Left kidney (tissue), 2 donors: ENCODE measurements around the gene INPP5F. TPM values are rescaled to one million over a fixed set of nuclear protein-coding genes. Genes with fewer than 3 reads are reported as not detected.
"Not testable (repeated sequence)": the region's sequence is repeated elsewhere in the genome, so short reads cannot be mapped to it uniquely, and the experiment has no call there.

Experiments
- DNase-seq: peaks from one replicate; pipeline ENCODE4 v3.0.0-alpha.2; 2013
- polyA plus RNA-seq: library from polyadenylated mRNA; unstranded; fragments of 120-200 nt; gene quantifications from one replicate; pipeline ENCODE4 v1.2.1, GENCODE V29; 2013; ENCODE audit not compliant: insufficient read length

The INPP5F gene
- polyA plus RNA-seq, 1 donor = 72.9 TPM

DNA sequence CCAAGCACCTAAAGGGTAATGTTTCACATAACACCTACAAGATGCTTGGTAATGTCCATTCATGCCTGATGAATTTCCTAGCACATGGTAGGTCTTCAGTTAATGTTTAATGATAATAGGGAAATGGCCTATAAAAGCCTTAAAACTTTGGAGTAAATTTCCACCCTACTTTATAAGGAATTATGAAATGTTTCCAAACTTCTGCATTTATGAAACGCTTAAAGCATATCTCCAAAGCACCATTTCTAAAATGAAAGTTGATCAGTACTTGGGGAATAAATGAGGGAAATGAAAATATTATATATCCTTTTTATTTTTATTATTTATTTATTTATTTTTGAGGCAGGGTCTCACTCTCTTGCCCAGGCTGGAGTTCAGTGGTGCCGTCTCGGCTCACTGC lies 51.8 kb downstream of the INPP5F start:
- DNase-seq = no peak

DNA sequence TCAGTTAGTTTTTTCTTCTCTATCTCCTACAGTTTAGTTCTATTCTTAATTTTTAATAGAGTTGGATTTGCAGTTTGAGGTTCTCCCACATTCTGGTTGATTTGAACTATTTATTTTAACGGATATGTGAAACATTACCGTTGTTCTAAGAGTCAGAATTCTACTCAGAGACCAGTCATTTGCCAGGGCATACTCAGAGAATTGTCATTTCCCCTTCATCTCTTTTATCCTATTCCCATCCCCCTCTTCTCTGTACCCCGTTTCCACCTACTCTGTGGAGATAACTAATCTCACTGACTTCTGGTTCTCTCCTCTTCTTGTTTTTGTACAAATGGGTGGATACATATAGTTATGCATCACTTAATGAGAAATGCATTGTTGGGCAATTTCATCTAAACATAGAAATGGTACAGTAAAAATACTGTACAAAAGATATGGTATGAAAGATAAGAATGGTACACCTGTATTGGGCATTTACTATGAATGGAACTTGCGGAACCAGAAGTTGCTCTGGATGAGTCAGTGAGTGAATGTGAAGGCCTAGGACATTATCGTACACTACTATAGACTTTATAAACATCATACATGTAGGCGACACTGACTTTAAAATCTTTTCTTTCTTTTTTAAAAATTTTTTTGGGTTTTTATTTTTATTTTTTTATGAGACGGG lies 53.1 kb downstream of the INPP5F start:
- DNase-seq = no peak

DNA sequence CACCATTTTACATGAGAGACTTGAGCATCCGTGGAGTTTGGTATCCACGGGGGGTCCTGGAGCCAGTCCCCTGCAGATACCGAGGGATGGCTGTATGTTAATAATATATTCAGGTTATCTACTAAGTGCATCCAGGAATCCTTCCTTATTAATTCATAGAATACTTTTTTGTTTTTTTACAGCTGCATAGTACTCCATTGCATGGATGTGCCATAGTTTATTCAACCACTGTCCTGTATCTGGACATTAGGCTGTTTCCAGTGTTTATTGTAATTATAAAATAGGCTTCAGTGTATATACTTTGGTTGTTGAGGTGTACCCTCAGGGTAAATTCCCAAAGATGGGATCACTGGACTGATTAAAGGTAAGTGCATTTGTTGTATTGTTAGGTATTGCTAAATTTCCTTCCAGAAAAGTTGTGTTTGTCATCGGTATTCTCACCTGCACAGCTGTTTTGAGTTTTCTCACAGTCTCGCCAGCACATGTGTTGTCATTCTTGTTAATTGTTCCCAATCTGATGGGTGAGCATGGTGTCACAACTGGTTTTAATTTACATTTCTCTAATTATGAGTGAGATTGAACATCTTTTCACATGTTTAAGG lies 55.1 kb downstream of the INPP5F start:
- no peak for DNase-seq

DNA sequence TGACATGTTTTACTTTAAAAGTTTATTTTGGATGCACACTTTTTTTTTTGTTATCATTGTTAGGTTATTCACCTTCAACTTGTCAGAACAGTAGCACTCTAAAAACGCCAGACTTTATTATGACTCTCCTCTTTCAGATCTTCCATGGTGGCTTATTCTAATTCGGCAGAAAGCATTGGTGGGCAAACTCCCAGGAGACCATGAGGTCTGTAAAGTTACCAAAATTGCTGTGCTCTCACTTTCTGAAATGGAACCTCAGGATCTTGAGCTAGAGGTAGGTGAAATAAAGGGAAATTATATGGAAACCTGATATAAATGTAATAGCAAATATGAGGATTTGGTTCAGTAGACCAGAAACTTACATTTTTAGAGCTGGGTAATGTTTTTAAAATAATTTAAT lies 55.6 kb downstream of the INPP5F start:
- DNase-seq = no peak

DNA sequence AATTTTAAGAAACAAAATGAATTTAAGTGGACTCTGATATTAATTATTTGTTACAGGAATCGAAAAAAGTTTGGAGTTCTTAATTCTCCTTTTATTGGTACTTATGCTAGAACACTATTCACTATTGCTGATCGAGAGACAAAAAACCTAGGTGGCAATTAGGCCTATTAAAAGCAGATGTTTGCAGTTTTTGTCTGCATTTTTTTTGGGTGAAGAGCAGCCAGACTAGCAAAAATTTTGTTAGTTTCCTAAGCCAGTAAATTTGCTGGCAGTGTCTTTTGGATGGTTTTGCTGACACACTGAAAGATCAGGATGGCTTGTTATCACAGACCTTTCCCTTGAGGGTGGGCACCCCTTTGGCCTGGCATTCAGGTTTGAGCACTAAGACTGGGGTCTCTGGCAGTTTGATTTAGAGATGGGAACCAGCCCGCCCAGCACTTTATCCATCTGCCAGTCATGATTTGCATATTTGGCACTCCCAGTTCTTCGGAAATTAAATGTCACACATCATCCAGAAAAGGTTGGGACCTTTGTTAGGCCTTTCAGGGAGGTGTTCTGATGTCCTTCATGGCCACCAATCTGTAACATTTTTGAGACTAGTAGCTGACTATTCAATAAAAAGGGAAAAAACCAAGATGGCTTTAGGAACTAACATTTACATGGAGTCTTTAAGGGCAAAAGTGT lies 57.3 kb downstream of the INPP5F start:
- DNase-seq = no peak

DNA sequence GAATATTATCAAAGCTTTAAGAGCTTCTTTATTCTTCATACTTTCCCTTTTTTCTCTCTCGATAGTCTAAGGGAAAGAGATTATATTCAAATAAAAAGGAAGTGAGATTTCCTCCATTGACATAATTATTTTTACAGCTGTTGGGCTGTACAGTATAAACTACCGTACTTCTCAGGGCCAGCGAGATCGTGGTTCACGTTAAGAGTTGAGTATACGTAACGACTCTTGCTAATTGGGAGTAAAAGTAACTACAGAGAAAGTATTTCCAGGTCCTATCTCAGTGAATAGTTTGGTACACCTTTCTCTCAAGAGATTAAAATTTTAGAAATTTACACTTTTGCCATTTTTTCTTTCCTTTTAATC lies 57.8 kb downstream of the INPP5F start:
- DNase-seq = no peak

DNA sequence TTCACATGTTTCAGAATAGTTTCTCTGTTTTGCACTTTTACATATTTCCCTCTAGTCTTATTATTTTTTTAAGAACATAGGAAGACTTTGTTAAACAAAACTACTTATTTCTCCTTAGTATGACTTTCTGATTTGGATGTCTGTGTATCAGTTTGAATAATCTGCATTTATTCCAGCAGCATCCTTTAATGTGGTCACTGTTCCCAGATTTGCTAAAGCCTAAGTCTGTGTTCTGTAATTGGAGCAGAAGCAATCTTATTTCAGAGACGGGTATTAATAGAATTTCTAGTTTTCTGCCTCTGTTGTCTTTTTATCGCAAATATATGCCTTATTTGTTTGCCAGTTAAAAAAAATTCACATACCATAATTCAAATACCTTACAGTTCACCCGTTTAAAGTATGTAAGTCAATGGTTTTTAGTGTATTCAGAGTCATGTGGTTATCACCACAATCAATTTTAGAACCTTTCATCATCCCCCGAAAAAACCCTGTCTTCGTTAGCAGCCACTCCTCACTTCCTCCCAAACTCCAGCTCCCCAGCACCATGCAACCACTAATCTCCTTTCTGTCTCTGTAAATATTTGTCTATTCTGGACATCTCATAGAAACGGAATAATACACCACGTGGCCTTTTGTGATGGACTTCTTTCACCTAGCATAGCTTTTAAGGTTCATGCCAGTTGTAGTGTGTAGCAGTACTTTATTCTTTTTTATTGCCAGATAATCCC lies 58.7 kb downstream of the INPP5F start:
- DNase-seq = no peak

DNA sequence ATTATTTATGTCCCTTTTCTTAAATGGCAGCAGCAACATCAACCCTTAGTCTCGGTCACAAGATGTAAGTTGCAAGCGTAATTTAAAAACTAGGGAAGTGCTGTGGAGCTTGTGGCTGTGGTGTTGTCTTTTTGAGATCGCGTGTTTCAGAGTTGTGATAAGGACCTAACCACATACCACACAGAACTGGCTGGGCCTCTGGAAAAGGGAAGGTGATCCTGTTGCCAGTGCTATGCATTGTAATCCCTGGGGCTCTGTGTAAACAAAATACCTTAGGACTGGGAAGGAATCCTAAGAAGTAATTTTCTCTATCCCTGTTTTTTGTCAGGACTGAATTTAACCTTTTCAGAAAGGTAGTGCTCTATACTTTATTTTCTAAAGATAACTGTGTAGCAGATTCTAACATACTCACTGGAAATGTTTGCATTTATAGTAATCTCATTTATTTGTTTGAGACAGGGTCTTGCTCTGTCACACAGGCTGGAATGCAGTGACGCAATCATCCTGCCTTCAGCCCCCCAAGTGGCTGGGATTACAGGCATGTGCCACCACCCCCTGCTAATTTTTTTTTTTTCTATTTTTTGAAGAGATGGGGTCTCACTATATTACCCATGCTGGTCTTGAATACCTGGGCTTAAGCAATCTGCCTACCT lies 60.4 kb downstream of the INPP5F start:
- DNase-seq = peak; percentile 61

DNA sequence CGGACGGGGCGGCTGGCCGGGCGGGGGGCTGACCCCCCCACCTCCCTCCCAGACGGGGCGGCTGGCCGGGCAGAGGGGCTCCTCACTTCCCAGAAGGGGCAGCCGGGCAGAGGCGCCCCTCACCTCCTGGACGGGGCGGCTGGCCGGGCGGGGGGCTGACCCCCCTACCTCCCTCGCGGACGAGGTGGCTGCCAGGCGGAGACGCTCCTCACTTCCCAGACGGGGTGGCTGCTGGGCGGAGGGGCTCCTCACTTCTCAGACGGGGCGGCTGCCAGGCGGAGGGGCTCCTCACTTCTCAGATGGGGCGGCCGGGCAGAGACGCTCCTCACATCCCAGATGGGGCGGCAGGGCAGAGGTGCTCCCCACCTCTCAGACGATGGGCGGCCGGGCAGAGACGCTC lies 69.3 kb downstream of the INPP5F start:
- not testable (repeated sequence) for DNase-seq

DNA sequence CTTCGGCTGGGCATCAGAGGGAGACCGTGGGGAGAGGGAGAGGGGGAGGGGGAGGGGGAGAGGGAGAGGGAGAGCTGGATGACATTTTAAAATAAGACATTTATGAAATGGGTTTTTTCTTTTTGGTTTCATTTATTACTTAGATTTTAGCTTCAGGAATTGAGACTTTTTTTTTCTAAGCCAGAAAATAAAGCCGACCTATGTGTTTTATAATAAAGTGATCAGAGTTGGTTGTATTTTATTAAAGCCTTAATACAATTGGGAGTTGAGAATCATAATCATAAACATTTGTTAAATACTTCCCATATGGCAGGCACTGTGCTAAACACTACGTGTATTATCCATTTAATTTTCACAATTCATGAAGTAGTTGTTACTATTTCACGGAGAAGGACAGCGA lies 70.2 kb downstream of the INPP5F start:
- no peak for DNase-seq

DNA sequence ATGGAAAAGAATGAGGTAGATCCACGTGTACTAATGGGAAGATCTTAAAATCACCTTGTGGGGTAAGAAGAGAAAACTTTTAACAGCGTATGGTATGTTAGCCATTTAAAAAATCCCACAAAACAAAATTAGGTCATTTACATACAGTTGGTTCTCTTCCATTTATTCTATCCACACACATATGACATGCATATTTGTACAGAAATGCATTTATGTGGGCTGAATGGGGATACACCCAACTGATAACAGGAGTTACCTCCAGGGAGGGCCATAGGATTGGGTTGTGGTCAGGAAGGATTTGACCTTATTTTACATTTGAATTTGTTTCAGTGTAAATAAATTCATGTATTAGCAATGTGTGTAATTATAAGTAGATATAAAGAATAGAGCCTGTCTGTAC lies 75.3 kb downstream of the INPP5F start:
- no peak for DNase-seq

DNA sequence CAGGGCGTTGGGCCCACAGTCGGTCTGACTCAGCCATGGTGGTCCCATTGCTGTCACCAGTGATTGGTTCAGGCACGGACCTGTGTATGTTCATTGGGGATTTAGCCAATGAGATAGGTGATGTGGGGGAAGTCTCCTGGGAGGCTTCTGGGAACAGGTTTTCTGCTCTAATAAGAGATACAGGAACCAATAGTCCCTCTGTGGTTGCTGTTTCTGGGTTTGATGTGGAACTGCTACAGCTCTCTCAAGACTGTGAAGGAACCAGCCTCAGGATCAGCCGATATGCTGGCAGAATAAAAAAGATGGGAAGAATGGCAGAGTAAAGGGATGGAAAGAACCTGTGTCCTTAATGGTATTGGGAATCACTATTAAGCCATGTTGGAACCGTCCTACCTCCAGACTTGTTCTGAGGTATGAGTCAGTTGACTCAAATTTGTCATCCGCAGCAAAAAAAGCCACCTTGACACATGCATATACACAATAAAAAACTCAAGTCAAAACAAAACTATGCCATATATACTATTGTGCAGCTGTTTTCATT lies 76.2 kb downstream of the INPP5F start:
- DNase-seq = no peak

DNA sequence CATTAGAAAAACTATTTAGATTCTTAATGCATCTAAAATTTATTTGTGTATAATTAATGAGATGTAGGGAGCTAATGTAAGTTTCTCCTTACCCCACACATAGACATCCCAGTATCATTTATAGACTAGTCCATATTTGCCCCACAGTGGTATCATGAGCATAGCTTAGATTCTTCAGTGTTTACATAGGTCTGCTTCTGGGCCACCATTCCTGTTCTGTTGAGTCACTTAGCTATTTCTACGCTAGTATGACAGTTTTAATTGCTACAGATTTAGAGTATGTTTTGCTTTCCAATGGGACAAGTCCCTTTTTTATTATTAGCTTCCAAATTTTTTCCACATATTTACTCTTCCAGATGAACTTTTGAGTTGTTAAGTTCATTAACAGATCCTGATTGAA lies 77.4 kb downstream of the INPP5F start:
- DNase-seq = no peak

DNA sequence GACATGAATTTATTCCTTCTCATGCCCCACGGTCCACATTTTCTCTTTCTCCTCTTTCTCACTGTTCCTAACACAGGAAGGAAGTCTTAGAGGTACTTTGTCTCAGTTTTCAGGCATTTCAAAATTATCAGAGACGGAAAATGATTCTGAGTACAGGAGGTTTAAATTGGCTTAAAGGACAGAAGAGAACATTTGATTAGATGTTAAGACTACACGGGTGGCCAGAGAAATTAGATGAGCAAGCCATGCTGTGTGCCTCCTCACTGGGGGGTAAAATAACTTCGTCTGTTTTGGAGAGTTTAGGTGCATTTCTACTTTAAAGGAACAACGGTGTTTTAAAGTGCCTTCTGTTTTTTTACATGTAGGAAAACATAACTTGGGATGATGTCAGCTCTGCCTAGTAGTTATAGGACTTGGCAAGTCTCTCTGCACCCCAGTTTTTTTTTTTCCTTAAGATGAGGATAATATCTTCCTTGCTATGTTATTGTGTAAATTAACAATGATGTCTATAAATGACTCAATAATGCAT lies 79.9 kb downstream of the INPP5F start:
- no peak for DNase-seq

DNA sequence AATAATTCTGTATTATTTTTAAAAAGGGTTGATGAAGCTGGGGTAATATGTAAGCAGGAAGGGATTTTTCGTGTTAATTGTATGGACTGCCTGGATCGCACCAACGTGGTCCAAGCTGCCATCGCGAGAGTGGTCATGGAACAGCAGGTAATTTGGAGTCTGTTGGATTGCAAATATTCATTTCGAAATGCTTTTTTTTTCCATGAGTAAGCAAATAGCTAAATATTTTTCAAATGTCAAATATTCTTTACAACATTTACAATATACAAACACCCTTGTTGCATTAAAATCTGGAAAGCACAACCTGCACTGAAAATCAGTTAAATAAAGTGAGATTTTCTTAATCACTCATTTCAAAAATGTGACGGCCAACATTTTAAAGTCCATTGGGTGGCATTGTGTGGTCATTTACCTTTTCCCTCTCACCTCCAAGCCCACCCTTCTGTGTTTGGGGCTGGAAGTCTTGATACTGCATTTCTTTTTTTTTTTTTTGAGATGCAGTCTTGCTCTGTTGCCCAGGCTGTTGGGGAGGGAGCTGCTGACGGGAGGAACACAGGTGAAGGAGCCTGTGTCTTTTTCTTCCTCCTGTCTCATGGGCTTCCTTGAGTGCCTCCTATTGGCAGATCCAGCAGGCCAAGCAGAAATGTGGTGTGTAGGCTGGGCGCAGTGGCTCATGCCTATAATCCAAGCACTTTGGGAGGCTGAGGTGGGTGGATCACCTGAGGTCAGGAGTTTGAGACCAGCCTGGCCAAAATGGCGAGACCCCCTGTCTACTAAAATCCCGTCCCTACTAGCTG lies 80.7 kb downstream of the INPP5F start:
- no peak for DNase-seq

DNA sequence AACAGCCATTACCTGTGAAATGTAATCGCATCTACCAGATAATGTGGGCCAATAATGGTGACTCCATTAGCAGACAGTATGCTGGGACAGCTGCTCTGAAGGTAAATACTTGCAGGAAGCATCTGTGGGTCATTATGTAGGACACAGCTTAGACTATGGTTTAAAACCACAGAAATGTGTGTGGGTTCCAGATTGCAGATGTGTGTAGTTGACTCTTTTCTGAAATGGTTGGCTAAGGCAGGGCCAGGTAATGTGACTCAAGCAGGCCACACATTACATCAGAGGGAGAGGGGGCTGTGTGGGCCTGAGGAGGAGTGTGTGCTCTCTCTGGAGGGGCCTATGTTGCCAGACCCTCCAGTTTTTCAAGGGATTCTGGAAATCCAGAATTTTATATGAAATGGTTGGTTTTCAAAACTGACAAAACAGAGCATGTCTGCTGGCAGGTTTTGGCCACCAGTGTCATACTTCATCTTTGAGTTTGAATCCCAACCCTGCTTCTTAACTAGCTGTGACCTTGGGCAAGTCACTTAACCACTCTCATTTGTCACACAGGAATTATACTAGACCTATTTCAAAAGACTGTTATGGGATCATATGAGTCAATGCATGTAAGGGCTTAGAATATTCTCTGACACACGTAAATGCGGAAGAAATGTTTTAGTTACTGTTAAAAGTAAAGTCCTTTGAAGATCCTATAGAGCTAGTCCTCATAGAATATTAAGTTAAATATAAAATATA lies 82.3 kb downstream of the INPP5F start:
- DNase-seq = no peak

DNA sequence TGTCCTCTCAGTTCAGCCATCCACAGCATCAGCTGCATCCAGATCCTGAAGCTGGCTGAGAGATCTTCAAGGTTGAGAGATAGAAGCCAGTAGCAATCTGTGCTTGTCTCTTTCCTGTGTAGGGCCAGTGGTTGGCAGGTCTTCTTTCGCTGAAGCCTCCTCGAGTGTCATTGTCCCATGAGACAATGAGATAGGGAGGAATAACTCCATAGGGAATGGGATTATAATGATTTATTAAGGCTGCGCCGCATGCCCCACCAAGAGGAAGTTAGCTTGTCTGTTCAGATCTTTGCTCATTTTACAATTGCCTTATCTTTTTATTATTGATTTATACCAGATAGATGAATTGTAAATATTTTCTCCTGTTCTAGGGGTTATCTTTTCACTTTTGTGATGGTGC lies 85.3 kb downstream of the INPP5F start:
- no peak for DNase-seq

DNA sequence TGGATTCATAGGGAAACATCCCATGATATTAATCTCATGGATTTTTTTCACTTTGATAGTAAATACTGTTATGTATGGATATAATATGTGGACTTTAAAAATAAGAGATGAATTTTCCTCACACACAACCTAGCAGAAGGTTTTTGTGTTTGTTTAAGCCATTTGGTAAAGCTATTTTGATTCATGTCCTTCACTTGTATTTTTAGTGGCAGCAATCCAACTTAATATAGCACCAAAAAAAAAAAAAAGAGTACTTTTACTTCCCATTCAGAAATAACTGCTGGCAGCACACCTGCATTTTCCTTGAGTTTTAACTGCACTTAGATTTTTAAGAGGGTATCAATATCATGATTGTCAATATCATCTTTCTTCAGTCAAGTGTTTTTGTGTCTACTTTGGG lies 86.8 kb downstream of the INPP5F start:
- no peak for DNase-seq

DNA sequence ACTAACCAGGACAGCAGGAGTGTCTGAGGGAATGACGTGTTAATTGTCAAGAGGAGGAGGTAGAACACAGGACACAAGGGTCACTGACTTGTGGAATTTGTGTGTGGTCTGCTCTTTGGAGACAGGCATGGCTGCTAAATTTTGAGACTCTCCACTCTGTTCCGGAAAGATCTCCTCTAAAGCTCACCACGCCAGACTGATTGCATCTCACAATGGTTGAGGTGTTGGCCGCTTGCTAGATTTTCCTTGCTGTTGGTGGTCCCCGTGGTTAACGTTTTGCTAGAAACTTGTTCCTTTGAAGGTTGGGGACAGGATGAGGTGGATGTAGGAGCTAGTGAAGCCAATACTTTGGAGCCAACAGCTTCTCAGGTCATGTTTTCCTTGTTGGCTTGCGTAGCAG lies 89.8 kb downstream of the INPP5F start:
- no peak for DNase-seq
